PFSK-1 (cell line): ENCODE measurements around the gene ARHGDIB.

Experiments used
- FOXP2 ChIP-seq: optimal IDR thresholded peaks from 2 replicates; pipeline ENCODE3; 2011; ENCODE audit warnings: borderline replicate concordance, control low read depth, inconsistent platforms; ENCODE audit not compliant: insufficient read depth; ENCODE audit errors: extremely low read length, extremely low read depth
- POLR2AphosphoS5 ChIP-seq: IDR thresholded peaks from 2 replicates; pipeline ENCODE4 v1.6.1; 2012; ENCODE audit warnings: low read depth, mild to moderate bottlenecking, control low read depth, low read length, moderate library complexity
- REST ChIP-seq, 2 experiments: IDR thresholded peaks; 2 replicates each; pipeline versions ENCODE4 v1.6.1 to v1.8.0; 2011 to 2012; ENCODE audit warnings: low read depth in 2 of 2, low read length in 2 of 2, control low read depth in 1 of 2, inconsistent platforms in 1 of 2, mild to moderate bottlenecking in 1 of 2, moderate library complexity in 1 of 2; ENCODE audit not compliant: insufficient read depth in 1 of 2
- SIN3A ChIP-seq: IDR thresholded peaks from 2 replicates; pipeline ENCODE4 v1.6.1; 2012; ENCODE audit warnings: mild to moderate bottlenecking, low read length, moderate library complexity, borderline replicate concordance; ENCODE audit not compliant: insufficient read depth
- TAF1 ChIP-seq: IDR thresholded peaks from 2 replicates; pipeline ENCODE4 v1.6.1; 2012; ENCODE audit warnings: low read length, control low read depth, borderline replicate concordance; ENCODE audit not compliant: insufficient read depth

The ARHGDIB gene

GRCh38 chr12:14906114-14906513 is 55.3 kb downstream of the ARHGDIB start:
- TF ChIP-seq POLR2AphosphoS5: no peak
- TF ChIP-seq SIN3A: no peak
- no peak for TF ChIP-seq FOXP2
- TF ChIP-seq TAF1: no peak
- TF ChIP-seq REST (IDR thresholded peaks at IDR 0.05; ENCODE audit: insufficient read depth in 1 of 2, low read depth in 2 of 2, low read length in 2 of 2): no peak

- TF ChIP-seq SIN3A: no peak
- no peak for TF ChIP-seq FOXP2
- no peak for TF ChIP-seq REST (IDR thresholded peaks at IDR 0.05; ENCODE audit: insufficient read depth in 1 of 2, low read depth in 2 of 2, low read length in 2 of 2)
- TF ChIP-seq TAF1: no peak
- TF ChIP-seq POLR2AphosphoS5: no peak
Measured at GRCh38 chr12:14905269-14906004, 56.0 kb downstream of the ARHGDIB start.

GRCh38 chr12:14904854-14905253 is 56.5 kb downstream of the ARHGDIB start:
- TF ChIP-seq POLR2AphosphoS5 (no peak), FOXP2 (no peak), SIN3A (no peak), TAF1 (no peak), REST (IDR thresholded peaks at IDR 0.05; ENCODE audit: insufficient read depth in 1 of 2, low read depth in 2 of 2, low read length in 2 of 2) (no peak)

GRCh38 chr12:14903386-14904098 is 57.9 kb downstream of the ARHGDIB start:
- TF ChIP-seq SIN3A (no peak), REST (IDR thresholded peaks at IDR 0.05; ENCODE audit: insufficient read depth in 1 of 2, low read depth in 2 of 2, low read length in 2 of 2) (no peak), FOXP2 (no peak), TAF1 (no peak), POLR2AphosphoS5 (no peak)
